GM12878 (cell line): ENCODE data around the gene UGT1A7. TPM values are rescaled to one million over a fixed set of nuclear protein-coding genes. Genes with fewer than 3 reads are reported as not detected.

Source experiments
- BACH1 ChIP-seq: fragments of 450-650 bp; IDR thresholded peaks from 2 replicates; pipeline ENCODE4 v1.6.1; 2017; ENCODE audit warnings: mild to moderate bottlenecking, borderline replicate concordance
- DPF2 ChIP-seq: fragments of 450-650 bp; IDR thresholded peaks from 2 replicates; pipeline ENCODE4 v1.6.1; 2017; ENCODE audit warnings: mild to moderate bottlenecking
- GABPA ChIP-seq: IDR thresholded peaks from 2 replicates; pipeline ENCODE4 v1.6.1; 2014; ENCODE audit warnings: antibody characterized with exemption, low read depth, mild to moderate bottlenecking, inconsistent platforms
- PAX5 ChIP-seq: IDR thresholded peaks from 2 replicates; pipeline ENCODE4 v1.6.1; 2011; ENCODE audit warnings: low read depth, low read length, borderline replicate concordance
- POLR2A ChIP-seq: IDR thresholded peaks from 2 replicates; pipeline ENCODE4 v1.6.1; 2011; ENCODE audit warnings: low read depth, mild to moderate bottlenecking, low read length
- RB1 ChIP-seq: fragments of 450-650 bp; formaldehyde crosslinking; IDR thresholded peaks from 2 replicates; pipeline ENCODE4 v1.6.1; 2017; ENCODE audit warnings: mild to moderate bottlenecking, borderline replicate concordance
- SIN3A ChIP-seq: IDR thresholded peaks from 2 replicates; pipeline ENCODE4 v1.6.1; 2012; ENCODE audit warnings: low read depth, low read length, improper control_type of control experiment
- STAT3 ChIP-seq: IDR thresholded peaks from 2 replicates; pipeline ENCODE4 v1.6.1; 2011; ENCODE audit warnings: low read depth, low read length, improper control_type of control experiment
- SUPT20H ChIP-seq: IDR thresholded peaks from 2 replicates; pipeline ENCODE4 v1.6.1; 2011; ENCODE audit warnings: low read depth, mild to moderate bottlenecking, low read length, moderate library complexity, borderline replicate concordance; ENCODE audit not compliant: control insufficient read depth
- TARDBP ChIP-seq: IDR thresholded peaks from 2 replicates; pipeline ENCODE4 v1.6.1; 2016; ENCODE audit warnings: borderline replicate concordance
- polyA plus RNA-seq, 11 experiments: library from polyadenylated mRNA; depleted of rRNA in 4 of 11; unstranded in 6 of 11; stranded (reverse) in 5 of 11; fragments of >200 nt; fragmentation: Nextera tagmentation in 4 of 11; fragmentation: Illumina TruSeq in 1 of 11; extraction: Ambion mirVana in 4 of 11; extraction: Trizol in 1 of 11; gene quantifications; 1 replicate in 1 of 11; 2 replicates in 10 of 11; pipeline versions ENCODE4 v1.2.1 to v1.2.3, GENCODE V29; 2011 to 2016; ENCODE audit warnings: inconsistent platforms in 2 of 11, missing spikeins in 2 of 11, low read depth in 1 of 11
- total RNA-seq, 4 experiments: library from RNA; depleted of rRNA in 3 of 4; stranded (reverse); fragments of >200 nt in 3 of 4; fragmentation: Illumina TruSeq in 1 of 4; extraction: Trizol in 1 of 4; gene quantifications; 2 replicates each; pipeline versions ENCODE4 v1.2.1 to v1.2.3, GENCODE V29; 2013 to 2021
- TF ChIP-seq, protein P1 (sequence below): IDR thresholded peaks from 2 replicates; pipeline ENCODE4 v1.6.1; 2012; ENCODE audit warnings: mild to moderate bottlenecking, low read depth, low read length
- TF ChIP-seq, protein P2 (sequence below): fragments of 450-650 bp; IDR thresholded peaks from 2 replicates; pipeline ENCODE4 v1.6.1; 2017; ENCODE audit warnings: low read depth, mild to moderate bottlenecking, moderate library complexity
- TF ChIP-seq, protein P3 (sequence below): IDR thresholded peaks from 2 replicates; pipeline ENCODE4 v1.6.1; 2011; ENCODE audit warnings: mild to moderate bottlenecking, low read depth, low read length, moderate library complexity; ENCODE audit not compliant: insufficient replicate concordance
- TF ChIP-seq, protein P4 (sequence below): fragments of 450-650 bp; IDR thresholded peaks from 2 replicates; pipeline ENCODE4 v1.6.1; 2016; ENCODE audit warnings: mild to moderate bottlenecking

UGT1A7 gene
- total and polyA plus RNA-seq, 10 of the 15 experiments (the other 5 are each of a cell fraction or from before 2014, with no cell fraction given): not detected

DNA sequence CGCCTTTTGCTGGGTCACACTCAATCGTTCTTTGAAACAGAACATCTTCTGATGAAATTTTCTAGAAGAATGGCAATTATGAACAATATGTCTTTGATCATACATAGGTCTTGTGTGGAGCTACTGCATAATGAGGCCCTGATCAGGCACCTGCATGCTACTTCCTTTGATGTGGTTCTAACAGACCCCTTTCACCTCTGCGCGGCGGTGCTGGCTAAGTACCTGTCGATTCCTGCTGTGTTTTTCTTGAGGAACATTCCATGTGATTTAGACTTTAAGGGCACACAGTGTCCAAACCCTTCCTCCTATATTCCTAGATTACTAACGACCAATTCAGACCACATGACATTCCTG is 31.5 kb downstream of the UGT1A7 start (continued):
- TF ChIP-seq RB1 (no peak), BACH1 (no peak), GABPA (no peak), SUPT20H (no peak), DPF2 (no peak), POLR2A (no peak), SIN3A (no peak), STAT3 (no peak), PAX5 (no peak), TARDBP (no peak)
- TF ChIP-seq, protein P1, sequence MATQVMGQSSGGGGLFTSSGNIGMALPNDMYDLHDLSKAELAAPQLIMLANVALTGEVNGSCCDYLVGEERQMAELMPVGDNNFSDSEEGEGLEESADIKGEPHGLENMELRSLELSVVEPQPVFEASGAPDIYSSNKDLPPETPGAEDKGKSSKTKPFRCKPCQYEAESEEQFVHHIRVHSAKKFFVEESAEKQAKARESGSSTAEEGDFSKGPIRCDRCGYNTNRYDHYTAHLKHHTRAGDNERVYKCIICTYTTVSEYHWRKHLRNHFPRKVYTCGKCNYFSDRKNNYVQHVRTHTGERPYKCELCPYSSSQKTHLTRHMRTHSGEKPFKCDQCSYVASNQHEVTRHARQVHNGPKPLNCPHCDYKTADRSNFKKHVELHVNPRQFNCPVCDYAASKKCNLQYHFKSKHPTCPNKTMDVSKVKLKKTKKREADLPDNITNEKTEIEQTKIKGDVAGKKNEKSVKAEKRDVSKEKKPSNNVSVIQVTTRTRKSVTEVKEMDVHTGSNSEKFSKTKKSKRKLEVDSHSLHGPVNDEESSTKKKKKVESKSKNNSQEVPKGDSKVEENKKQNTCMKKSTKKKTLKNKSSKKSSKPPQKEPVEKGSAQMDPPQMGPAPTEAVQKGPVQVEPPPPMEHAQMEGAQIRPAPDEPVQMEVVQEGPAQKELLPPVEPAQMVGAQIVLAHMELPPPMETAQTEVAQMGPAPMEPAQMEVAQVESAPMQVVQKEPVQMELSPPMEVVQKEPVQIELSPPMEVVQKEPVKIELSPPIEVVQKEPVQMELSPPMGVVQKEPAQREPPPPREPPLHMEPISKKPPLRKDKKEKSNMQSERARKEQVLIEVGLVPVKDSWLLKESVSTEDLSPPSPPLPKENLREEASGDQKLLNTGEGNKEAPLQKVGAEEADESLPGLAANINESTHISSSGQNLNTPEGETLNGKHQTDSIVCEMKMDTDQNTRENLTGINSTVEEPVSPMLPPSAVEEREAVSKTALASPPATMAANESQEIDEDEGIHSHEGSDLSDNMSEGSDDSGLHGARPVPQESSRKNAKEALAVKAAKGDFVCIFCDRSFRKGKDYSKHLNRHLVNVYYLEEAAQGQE: no peak
- TF ChIP-seq, protein P2, sequence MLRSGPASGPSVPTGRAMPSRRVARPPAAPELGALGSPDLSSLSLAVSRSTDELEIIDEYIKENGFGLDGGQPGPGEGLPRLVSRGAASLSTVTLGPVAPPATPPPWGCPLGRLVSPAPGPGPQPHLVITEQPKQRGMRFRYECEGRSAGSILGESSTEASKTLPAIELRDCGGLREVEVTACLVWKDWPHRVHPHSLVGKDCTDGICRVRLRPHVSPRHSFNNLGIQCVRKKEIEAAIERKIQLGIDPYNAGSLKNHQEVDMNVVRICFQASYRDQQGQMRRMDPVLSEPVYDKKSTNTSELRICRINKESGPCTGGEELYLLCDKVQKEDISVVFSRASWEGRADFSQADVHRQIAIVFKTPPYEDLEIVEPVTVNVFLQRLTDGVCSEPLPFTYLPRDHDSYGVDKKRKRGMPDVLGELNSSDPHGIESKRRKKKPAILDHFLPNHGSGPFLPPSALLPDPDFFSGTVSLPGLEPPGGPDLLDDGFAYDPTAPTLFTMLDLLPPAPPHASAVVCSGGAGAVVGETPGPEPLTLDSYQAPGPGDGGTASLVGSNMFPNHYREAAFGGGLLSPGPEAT: no peak
- TF ChIP-seq, protein P3, sequence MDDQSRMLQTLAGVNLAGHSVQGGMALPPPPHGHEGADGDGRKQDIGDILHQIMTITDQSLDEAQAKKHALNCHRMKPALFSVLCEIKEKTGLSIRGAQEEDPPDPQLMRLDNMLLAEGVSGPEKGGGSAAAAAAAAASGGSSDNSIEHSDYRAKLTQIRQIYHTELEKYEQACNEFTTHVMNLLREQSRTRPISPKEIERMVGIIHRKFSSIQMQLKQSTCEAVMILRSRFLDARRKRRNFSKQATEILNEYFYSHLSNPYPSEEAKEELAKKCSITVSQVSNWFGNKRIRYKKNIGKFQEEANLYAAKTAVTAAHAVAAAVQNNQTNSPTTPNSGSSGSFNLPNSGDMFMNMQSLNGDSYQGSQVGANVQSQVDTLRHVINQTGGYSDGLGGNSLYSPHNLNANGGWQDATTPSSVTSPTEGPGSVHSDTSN: no peak
- TF ChIP-seq, protein P4, sequence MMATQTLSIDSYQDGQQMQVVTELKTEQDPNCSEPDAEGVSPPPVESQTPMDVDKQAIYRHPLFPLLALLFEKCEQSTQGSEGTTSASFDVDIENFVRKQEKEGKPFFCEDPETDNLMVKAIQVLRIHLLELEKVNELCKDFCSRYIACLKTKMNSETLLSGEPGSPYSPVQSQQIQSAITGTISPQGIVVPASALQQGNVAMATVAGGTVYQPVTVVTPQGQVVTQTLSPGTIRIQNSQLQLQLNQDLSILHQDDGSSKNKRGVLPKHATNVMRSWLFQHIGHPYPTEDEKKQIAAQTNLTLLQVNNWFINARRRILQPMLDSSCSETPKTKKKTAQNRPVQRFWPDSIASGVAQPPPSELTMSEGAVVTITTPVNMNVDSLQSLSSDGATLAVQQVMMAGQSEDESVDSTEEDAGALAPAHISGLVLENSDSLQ: no peak
